Keratinocyte (primary cell): ENCODE results near the gene ZBTB8OS.

Experiments used
- CTCF ChIP-seq, 3 experiments: IDR thresholded peaks in 1 of 3; conservative IDR thresholded peaks in 1 of 3; optimal IDR thresholded peaks in 1 of 3; 2 replicates in 2 of 3; 3 replicates in 1 of 3; pipeline versions ENCODE3 to v1.5.1; 2011; ENCODE audit warnings: low read length in 3 of 3, mild to moderate bottlenecking in 3 of 3, moderate library complexity in 2 of 3, control low read depth in 1 of 3, inconsistent platforms in 1 of 3; ENCODE audit not compliant: insufficient read depth in 2 of 3; ENCODE audit errors: extremely low read depth in 1 of 3
- EZH2 ChIP-seq: IDR thresholded peaks from one replicate; pipeline ENCODE4 v1.6.1; 2012; ENCODE audit warnings: inconsistent platforms, mild to moderate bottlenecking, low read length, moderate library complexity

- TF ChIP-seq CTCF (optimal IDR thresholded peaks at IDR 0.05 in 1 of 3, IDR thresholded peaks at IDR 0.05 in 1 of 3, conservative IDR thresholded peaks at IDR 0.05 in 1 of 3; ENCODE audit: extremely low read depth in 1 of 3, insufficient read depth in 2 of 3, low read length in 3 of 3) (no peak), EZH2 (no peak)
Observed at GRCh38 chr1:32580348-32581017, 69.9 kb downstream of the ZBTB8OS start.
